SK-N-SH treated with all-trans-retinoic acid at 6 μM for 48 hours (cell line): ENCODE results near the gene SSTR1.

ENCODE experiments used
- ATAC-seq: fragments of 200-7000 bp; cut with Tn5 transposase; 3 replicates; pipeline ENCODE4 v1.9.1; 2020; ENCODE audit warnings: mild to moderate bottlenecking, moderate library complexity
- ARNTL ChIP-seq: fragments of 450-650 bp; formaldehyde crosslinking; IDR thresholded peaks from 2 replicates; pipeline ENCODE4 v1.5.0; 2020; ENCODE audit warnings: low read depth, mild to moderate bottlenecking, moderate library complexity, borderline replicate concordance
- BACH2 ChIP-seq: fragments of 250-450 bp; sonication (Bioruptor Pico); IDR thresholded peaks from 2 replicates; pipeline ENCODE4 v1.9.0; 2021; ENCODE audit warnings: mild to moderate bottlenecking, borderline replicate concordance
- CSRNP3 ChIP-seq: fragments of 250-450 bp; sonication (Bioruptor Pico); IDR thresholded peaks from 2 replicates; pipeline ENCODE4 v1.5.1; 2021; ENCODE audit warnings: mild to moderate bottlenecking, moderate library complexity
- ESRRG ChIP-seq: fragments of 250-450 bp; sonication (Bioruptor Pico); IDR thresholded peaks from 2 replicates; pipeline ENCODE4 v1.6.1; 2021; ENCODE audit warnings: mild to moderate bottlenecking
- GLIS3 ChIP-seq: fragments of 250-450 bp; sonication (Bioruptor Pico); IDR thresholded peaks from 2 replicates; pipeline ENCODE4 v1.5.0; 2020; ENCODE audit warnings: mild to moderate bottlenecking, moderate library complexity
- ISL1 ChIP-seq: fragments of 250-450 bp; sonication (Bioruptor Pico); IDR thresholded peaks from 2 replicates; pipeline ENCODE4 v2.1.2; 2022; ENCODE audit warnings: mild to moderate bottlenecking, moderate library complexity
- OSR1 ChIP-seq: fragments of 250-450 bp; sonication (Bioruptor Pico); IDR thresholded peaks from 2 replicates; pipeline ENCODE4 v1.8.0; 2022; ENCODE audit warnings: moderate library complexity, mild to moderate bottlenecking, inconsistent platforms
- PPARA ChIP-seq: fragments of 250-450 bp; sonication (Bioruptor Pico); IDR thresholded peaks from 2 replicates; pipeline ENCODE4 v1.5.0; 2020; ENCODE audit warnings: mild to moderate bottlenecking, borderline replicate concordance
- RARB ChIP-seq: fragments of 250-450 bp; sonication (Bioruptor Pico); IDR thresholded peaks from 2 replicates; pipeline ENCODE4 v1.8.0; 2021; ENCODE audit warnings: mild to moderate bottlenecking, moderate library complexity
- SNAI2 ChIP-seq: fragments of 250-450 bp; sonication (Bioruptor Pico); IDR thresholded peaks from 2 replicates; pipeline ENCODE4 v1.5.0; 2020; ENCODE audit warnings: mild to moderate bottlenecking, moderate library complexity
- TCF4 ChIP-seq: fragments of 250-450 bp; sonication (Bioruptor Pico); IDR thresholded peaks from 2 replicates; pipeline ENCODE4 v1.8.0; 2021; ENCODE audit warnings: mild to moderate bottlenecking, moderate library complexity, borderline replicate concordance
- TOX ChIP-seq: fragments of 250-450 bp; sonication (Bioruptor Pico); IDR thresholded peaks from 2 replicates; pipeline ENCODE4 v1.8.0; 2021; ENCODE audit warnings: mild to moderate bottlenecking, moderate library complexity, borderline replicate concordance
- ZC3H10 ChIP-seq: fragments of 250-450 bp; sonication (Bioruptor Pico); IDR thresholded peaks from 2 replicates; pipeline ENCODE4 v1.5.1; 2021; ENCODE audit warnings: mild to moderate bottlenecking, moderate library complexity
- ZFP30 ChIP-seq: fragments of 450-650 bp; formaldehyde crosslinking; IDR thresholded peaks from 2 replicates; pipeline ENCODE4 v1.5.0; 2022; ENCODE audit warnings: mild to moderate bottlenecking, moderate library complexity
- ZNF70 ChIP-seq: fragments of 450-650 bp; formaldehyde crosslinking; IDR thresholded peaks from 2 replicates; pipeline ENCODE4 v1.5.0; 2020; ENCODE audit warnings: mild to moderate bottlenecking, moderate library complexity
- ZNF8 ChIP-seq: fragments of 450-650 bp; formaldehyde crosslinking; IDR thresholded peaks from 2 replicates; pipeline ENCODE4 v1.5.0; 2020; ENCODE audit warnings: mild to moderate bottlenecking, moderate library complexity
- TF ChIP-seq, protein P1 (sequence below): fragments of 250-450 bp; sonication (Bioruptor Pico); IDR thresholded peaks from 2 replicates; pipeline ENCODE4 v1.8.0; 2021; ENCODE audit warnings: low read depth, mild to moderate bottlenecking, moderate library complexity, borderline replicate concordance
- TF ChIP-seq, protein P2 (sequence below): fragments of 250-450 bp; sonication (Bioruptor Pico); IDR thresholded peaks from 2 replicates; pipeline ENCODE4 v1.5.0; 2020; ENCODE audit warnings: mild to moderate bottlenecking, moderate library complexity

Gene SSTR1

GRCh38 chr14:38211255-38211735 is 3.6 kb downstream of the SSTR1 start:
- ATAC-seq = no peak
- TF ChIP-seq ZNF8 (CRISPR knock-in tag) (no peak), ZFP30 (CRISPR knock-in tag) (no peak), GLIS3 (CRISPR knock-in tag) (no peak), BACH2 (CRISPR knock-in tag) (no peak), TCF4 (no peak), ESRRG (CRISPR knock-in tag) (no peak), RARB (CRISPR knock-in tag) (no peak), CSRNP3 (CRISPR knock-in tag) (no peak), ZNF70 (no peak), ISL1 (no peak), PPARA (no peak), OSR1 (CRISPR knock-in tag) (no peak)
- TF ChIP-seq, protein P1, sequence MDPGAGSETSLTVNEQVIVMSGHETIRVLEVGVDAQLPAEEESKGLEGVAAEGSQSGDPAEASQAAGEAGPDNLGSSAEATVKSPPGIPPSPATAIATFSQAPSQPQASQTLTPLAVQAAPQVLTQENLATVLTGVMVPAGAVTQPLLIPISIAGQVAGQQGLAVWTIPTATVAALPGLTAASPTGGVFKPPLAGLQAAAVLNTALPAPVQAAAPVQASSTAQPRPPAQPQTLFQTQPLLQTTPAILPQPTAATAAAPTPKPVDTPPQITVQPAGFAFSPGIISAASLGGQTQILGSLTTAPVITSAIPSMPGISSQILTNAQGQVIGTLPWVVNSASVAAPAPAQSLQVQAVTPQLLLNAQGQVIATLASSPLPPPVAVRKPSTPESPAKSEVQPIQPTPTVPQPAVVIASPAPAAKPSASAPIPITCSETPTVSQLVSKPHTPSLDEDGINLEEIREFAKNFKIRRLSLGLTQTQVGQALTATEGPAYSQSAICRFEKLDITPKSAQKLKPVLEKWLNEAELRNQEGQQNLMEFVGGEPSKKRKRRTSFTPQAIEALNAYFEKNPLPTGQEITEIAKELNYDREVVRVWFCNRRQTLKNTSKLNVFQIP (CRISPR knock-in tag) = no peak
- TF ChIP-seq, protein P2, sequence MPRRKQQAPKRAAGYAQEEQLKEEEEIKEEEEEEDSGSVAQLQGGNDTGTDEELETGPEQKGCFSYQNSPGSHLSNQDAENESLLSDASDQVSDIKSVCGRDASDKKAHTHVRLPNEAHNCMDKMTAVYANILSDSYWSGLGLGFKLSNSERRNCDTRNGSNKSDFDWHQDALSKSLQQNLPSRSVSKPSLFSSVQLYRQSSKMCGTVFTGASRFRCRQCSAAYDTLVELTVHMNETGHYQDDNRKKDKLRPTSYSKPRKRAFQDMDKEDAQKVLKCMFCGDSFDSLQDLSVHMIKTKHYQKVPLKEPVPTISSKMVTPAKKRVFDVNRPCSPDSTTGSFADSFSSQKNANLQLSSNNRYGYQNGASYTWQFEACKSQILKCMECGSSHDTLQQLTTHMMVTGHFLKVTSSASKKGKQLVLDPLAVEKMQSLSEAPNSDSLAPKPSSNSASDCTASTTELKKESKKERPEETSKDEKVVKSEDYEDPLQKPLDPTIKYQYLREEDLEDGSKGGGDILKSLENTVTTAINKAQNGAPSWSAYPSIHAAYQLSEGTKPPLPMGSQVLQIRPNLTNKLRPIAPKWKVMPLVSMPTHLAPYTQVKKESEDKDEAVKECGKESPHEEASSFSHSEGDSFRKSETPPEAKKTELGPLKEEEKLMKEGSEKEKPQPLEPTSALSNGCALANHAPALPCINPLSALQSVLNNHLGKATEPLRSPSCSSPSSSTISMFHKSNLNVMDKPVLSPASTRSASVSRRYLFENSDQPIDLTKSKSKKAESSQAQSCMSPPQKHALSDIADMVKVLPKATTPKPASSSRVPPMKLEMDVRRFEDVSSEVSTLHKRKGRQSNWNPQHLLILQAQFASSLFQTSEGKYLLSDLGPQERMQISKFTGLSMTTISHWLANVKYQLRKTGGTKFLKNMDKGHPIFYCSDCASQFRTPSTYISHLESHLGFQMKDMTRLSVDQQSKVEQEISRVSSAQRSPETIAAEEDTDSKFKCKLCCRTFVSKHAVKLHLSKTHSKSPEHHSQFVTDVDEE (CRISPR knock-in tag) = no peak
- TF ChIP-seq, all 23 proteins: peak for 0

DNA sequence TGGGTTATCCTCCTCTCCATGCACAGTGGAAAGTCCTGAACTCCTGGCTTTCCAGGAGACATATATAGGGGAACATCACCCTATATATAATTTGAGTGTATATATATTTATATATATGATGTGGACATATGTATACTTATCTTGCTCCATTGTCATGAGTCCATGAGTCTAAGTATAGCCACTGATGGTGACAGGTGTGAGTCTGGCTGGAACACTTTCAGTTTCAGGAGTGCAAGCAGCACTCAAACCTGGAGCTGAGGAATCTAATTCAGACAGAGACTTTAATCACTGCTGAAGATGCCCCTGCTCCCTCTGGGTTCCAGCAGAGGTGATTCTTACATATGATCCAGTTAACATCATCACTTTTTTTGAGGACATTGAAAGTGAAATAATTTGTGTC is 4.4 kb downstream of the SSTR1 start:
- no peak for TF ChIP-seq ZNF70
- no peak for TF ChIP-seq CSRNP3 (CRISPR knock-in tag)
- no peak for TF ChIP-seq TCF4
- no peak for TF ChIP-seq SNAI2 (CRISPR knock-in tag)
- no peak for TF ChIP-seq BACH2 (CRISPR knock-in tag)
- TF ChIP-seq, protein P2 (CRISPR knock-in tag) = no peak
- TF ChIP-seq ISL1 = no peak
- TF ChIP-seq ZC3H10 (CRISPR knock-in tag) = no peak
- no peak for TF ChIP-seq PPARA
- no peak for TF ChIP-seq ARNTL
- TF ChIP-seq ZFP30 (CRISPR knock-in tag) = no peak
- TF ChIP-seq OSR1 (CRISPR knock-in tag) = no peak
- no peak for ATAC-seq

- ATAC-seq = no peak
- no peak for TF ChIP-seq TCF4
These were observed 5.3 kb downstream of the SSTR1 start for GRCh38 chr14:38213001-38213400.

- ATAC-seq = no peak
- TF ChIP-seq ZNF8 (CRISPR knock-in tag) (no peak), PPARA (no peak), ESRRG (CRISPR knock-in tag) (no peak), TOX (CRISPR knock-in tag) (no peak), ZC3H10 (CRISPR knock-in tag) (no peak), ZFP30 (CRISPR knock-in tag) (no peak)
These were observed 9.8 kb downstream of the SSTR1 start for GRCh38 chr14:38217553-38217952.
